Lower leg skin (tissue), 3 donors: ENCODE measurements around the gene DGCR6.
"Not testable (repeated sequence)": the region's sequence is repeated elsewhere in the genome, so short reads cannot be mapped to it uniquely, and the experiment has no call there.

Experiments
- CTCF ChIP-seq, 3 donors: fragments of 450-650 bp; IDR thresholded peaks; one replicate each; pipeline ENCODE4 v1.5.1; 2016; ENCODE audit warnings: antibody characterized with exemption in 3 of 3, mild to moderate bottlenecking in 3 of 3, moderate library complexity in 2 of 3
- POLR2A ChIP-seq, 2 donors: fragments of 450-650 bp; IDR thresholded peaks; one replicate each; pipeline ENCODE4 v1.6.1; 2016 to 2017; ENCODE audit warnings: antibody characterized with exemption in 2 of 2, mild to moderate bottlenecking in 1 of 2, moderate library complexity in 1 of 2

- not testable (repeated sequence) for TF ChIP-seq CTCF, POLR2A (IDR thresholded peaks at IDR 0.05)
These were observed 52.2 kb downstream of the DGCR6 start for GRCh38 chr22:18958321-18958705.
